Measurements from ENCODE around the gene ARHGAP22. TPM values are rescaled to one million over a fixed set of nuclear protein-coding genes. Genes with fewer than 3 reads are reported as not detected.

The ARHGAP22 gene
- total RNA-seq, 3 donors from 2014 or later (not counting 1 experiment from before 2014, with no cell fraction given): 0.21 to 0.40 TPM; not detected in 1

DNA sequence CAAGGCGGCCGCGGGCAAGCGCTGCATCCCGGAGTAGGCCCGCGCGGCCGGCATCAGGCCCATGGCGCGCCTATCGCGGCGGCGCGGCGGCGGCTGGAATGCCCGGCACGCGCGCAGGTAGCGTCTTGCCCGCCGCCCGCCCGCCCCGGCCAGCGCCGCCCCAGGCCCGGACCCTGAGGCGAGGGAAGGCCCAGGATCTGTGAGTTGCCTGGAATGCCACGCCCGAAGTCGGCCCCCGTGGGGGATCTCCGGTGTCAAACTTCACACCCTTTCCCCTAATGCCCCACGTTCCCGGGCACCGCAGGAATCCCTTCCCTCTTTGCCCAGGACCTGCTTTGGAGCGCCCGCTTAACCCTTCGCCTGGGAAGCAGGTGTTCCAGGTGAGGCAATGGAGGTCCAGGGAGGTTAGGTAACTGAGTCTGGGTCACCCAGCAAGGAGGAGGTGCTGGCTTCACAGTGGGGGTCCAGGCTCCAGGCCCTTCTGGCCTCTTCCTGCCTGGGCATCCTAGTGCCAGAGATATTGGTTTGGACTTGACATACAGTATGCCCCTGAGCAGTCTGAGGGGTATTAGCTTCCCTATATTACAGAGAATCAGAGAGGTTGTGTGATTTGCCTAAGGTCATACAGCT, 138.1 kb downstream of the ARHGAP22 start:
- H3K36me3 Mint-ChIP-seq: no peaks in the 10 kb centered on the region
- H3K27me3 ChIP-seq (ENCODE audit: control insufficient read depth, insufficient read depth, low read length): no peaks in the 10 kb centered on the region
- no peaks in the 10 kb centered on the region for H3K9me3 Mint-ChIP-seq
- H3K27ac ChIP-seq (ENCODE audit: low read length): no peak overlapping the region
- intact Hi-C loops (cut with micrococcal nuclease): no loop called here
- no peaks in the 10 kb centered on the region for H3K27me3 Mint-ChIP-seq (ENCODE audit: low read depth in 2 of 2)
- DNase-seq: peak in 1 of 2 donors; percentile 7
- H3K27ac Mint-ChIP-seq: no peak overlapping the region
- 97% methylated on average over 43 of the region's 43 CpGs for WGBS (ENCODE audit: insufficient coverage)
- no peaks in the 10 kb centered on the region for H3K4me1 Mint-ChIP-seq
- TF ChIP-seq, protein P1, sequence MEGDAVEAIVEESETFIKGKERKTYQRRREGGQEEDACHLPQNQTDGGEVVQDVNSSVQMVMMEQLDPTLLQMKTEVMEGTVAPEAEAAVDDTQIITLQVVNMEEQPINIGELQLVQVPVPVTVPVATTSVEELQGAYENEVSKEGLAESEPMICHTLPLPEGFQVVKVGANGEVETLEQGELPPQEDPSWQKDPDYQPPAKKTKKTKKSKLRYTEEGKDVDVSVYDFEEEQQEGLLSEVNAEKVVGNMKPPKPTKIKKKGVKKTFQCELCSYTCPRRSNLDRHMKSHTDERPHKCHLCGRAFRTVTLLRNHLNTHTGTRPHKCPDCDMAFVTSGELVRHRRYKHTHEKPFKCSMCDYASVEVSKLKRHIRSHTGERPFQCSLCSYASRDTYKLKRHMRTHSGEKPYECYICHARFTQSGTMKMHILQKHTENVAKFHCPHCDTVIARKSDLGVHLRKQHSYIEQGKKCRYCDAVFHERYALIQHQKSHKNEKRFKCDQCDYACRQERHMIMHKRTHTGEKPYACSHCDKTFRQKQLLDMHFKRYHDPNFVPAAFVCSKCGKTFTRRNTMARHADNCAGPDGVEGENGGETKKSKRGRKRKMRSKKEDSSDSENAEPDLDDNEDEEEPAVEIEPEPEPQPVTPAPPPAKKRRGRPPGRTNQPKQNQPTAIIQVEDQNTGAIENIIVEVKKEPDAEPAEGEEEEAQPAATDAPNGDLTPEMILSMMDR (IDR thresholded peaks at IDR 0.05): no peak
- H3K9me3 ChIP-seq (ENCODE audit: control insufficient read depth, insufficient read depth, low read length): no peaks in the 10 kb centered on the region
- no peaks in the 10 kb centered on the region for H3K36me3 ChIP-seq (ENCODE audit: control insufficient read depth, insufficient read depth, low read length)
- no peaks in the 10 kb centered on the region for H3K4me1 ChIP-seq (ENCODE audit: control insufficient read depth, insufficient read depth, low read length)
- H3K4me3 ChIP-seq (ENCODE audit: low read length): no peak overlapping the region
- no peak overlapping the region for H3K4me3 Mint-ChIP-seq
- ATAC-seq: no peak

DNA sequence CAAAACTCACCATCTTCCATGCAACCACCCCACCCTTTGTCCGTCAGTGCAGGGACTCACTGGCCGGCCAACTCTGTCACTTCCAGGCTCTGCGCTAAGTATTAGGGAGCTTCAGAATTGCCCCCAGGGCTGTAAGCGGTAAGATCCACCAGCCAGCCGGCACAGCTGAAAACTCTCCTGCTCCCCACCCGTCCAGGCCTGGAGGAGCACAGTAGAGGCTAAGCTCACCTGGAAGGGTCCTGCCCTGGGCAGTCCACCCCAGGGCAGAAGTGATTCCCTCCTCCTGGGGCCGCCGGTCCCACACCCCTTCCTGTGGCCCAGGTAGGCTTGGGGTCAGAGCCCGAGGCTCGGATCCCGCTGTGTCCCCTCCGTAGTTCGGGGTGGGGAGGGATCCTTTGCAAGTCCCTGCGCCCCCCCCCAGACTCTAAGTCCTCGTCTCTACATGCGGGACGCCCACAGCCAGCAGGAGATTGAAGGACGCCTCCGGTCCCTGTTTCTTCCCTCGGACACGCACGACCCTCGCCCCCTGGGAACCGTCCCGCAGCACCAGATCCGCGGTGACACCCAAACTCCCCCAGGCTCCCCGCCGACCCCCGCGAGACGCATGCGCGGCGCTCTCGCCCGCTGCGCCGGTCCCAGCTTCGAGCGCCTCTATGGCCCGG, 138.9 kb downstream of the ARHGAP22 start:
- no peaks in the 10 kb centered on the region for H3K4me1 Mint-ChIP-seq
- H3K27ac Mint-ChIP-seq: no peak overlapping the region
- H3K27me3 Mint-ChIP-seq (ENCODE audit: low read depth in 2 of 2): no peaks in the 10 kb centered on the region
- no peak overlapping the region for H3K4me3 Mint-ChIP-seq
- Histone ChIP-seq H3K4me3 (ENCODE audit: low read length) (no peak overlapping the region), H3K9me3 (ENCODE audit: control insufficient read depth, insufficient read depth, low read length) (no peaks in the 10 kb centered on the region), H3K27me3 (ENCODE audit: control insufficient read depth, insufficient read depth, low read length) (no peaks in the 10 kb centered on the region), H3K4me1 (ENCODE audit: control insufficient read depth, insufficient read depth, low read length) (no peaks in the 10 kb centered on the region), H3K36me3 (ENCODE audit: control insufficient read depth, insufficient read depth, low read length) (no peaks in the 10 kb centered on the region), H3K27ac (ENCODE audit: low read length) (no peak overlapping the region)
- no peaks in the 10 kb centered on the region for H3K36me3 Mint-ChIP-seq
- H3K9me3 Mint-ChIP-seq: no peaks in the 10 kb centered on the region
- DNase-seq: peak in 1 of 2 donors; percentile 12
- no peak for ATAC-seq
- 94% methylated on average over 42 of the region's 42 CpGs for WGBS (ENCODE audit: insufficient coverage)
- TF ChIP-seq, protein P1 (IDR thresholded peaks at IDR 0.05): no peak
- intact Hi-C loops (cut with micrococcal nuclease): no loop called here

DNA sequence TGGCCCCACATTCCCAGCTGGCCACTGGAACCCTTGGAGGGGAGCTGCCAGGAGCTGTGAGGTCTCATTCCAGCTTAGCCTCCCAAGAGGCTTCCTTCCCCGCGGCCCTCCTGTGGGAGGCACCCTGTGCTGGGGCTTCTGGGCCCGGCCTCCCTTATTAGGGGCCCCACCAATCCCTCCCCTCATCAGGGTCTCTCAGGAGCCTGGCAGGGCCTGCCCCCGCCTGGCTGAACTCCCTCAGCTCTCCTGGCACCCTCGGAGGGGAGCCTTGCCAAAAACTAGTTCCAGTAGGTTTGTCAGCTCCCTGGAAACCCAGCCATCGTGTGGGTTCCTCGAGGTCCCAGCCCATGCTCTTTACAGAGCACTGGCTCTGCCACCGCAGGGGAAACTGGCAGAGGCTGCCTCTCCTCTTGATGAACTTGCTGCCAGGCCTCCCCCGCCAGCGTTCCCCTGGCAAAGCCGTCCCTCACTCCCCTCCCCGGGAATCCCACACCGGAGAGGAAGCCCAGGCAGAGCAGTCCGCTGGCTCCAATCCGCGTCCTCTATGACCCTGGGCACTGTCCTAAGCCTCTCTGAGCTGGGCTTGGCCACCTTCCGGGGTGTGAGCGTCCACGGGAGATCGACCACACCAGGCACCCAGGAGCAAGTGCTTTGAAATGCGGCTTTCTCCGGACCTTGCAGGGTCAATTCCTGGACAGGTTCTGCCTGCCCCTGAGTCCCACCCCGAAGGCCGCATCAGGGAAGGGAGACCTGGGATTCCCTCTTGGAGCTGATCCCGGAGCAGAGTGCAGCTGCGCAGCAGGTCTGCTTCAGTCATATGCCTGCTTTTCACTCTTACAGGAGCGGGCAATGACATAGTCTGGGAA, 139.8 kb downstream of the ARHGAP22 start:
- 62% methylated on average over 27 of the region's 27 CpGs for WGBS (ENCODE audit: insufficient coverage)
- no peaks in the 10 kb centered on the region for H3K9me3 Mint-ChIP-seq

More for the DNA sequence above, 139.8 kb downstream of the ARHGAP22 start:
- H3K9me3 ChIP-seq (ENCODE audit: control insufficient read depth, insufficient read depth, low read length): no peaks in the 10 kb centered on the region
- no peak overlapping the region for H3K4me3 ChIP-seq (ENCODE audit: low read length)
- no peaks in the 10 kb centered on the region for H3K27me3 Mint-ChIP-seq (ENCODE audit: low read depth in 2 of 2)
- H3K4me1 ChIP-seq (ENCODE audit: control insufficient read depth, insufficient read depth, low read length): no peaks in the 10 kb centered on the region
- H3K36me3 ChIP-seq (ENCODE audit: control insufficient read depth, insufficient read depth, low read length): no peaks in the 10 kb centered on the region
- DNase-seq (peak in 1 of 2 donors; percentile 9), ATAC-seq (no peak)
- no peaks in the 10 kb centered on the region for H3K27me3 ChIP-seq (ENCODE audit: control insufficient read depth, insufficient read depth, low read length)
- H3K4me1 Mint-ChIP-seq: no peaks in the 10 kb centered on the region
- H3K36me3 Mint-ChIP-seq: no peaks in the 10 kb centered on the region
- no peak overlapping the region for H3K27ac ChIP-seq (ENCODE audit: low read length)
- H3K27ac Mint-ChIP-seq: no peak overlapping the region
- intact Hi-C loops (cut with micrococcal nuclease): no loop called here
- no peak overlapping the region for H3K4me3 Mint-ChIP-seq
- TF ChIP-seq, protein P1 (IDR thresholded peaks at IDR 0.05): no peak
